Adrenal gland (tissue), 12 donors: ENCODE measurements around the gene TTF1. TPM values are rescaled to one million over a fixed set of nuclear protein-coding genes. Genes with fewer than 3 reads are reported as not detected.

ENCODE experiments used
- DNase-seq, 7 donors: peaks; one replicate each; pipeline ENCODE4 v3.0.0-alpha.2; 2019 to 2020
- H3K27ac ChIP-seq, 5 donors: fragments of 200-600 bp; sonication (generic) in 4 of 5; 1 replicate in 3 of 5; 2 replicates in 2 of 5; pipeline versions ENCODE4 v1.5.1 to v1.8.0; 2016 to 2020; ENCODE audit warnings: mild to moderate bottlenecking in 1 of 5
- H3K27me3 ChIP-seq: fragments of 200-600 bp; 2 replicates; pipeline ENCODE4 v1.8.0; 2021
- H3K36me3 ChIP-seq, 2 donors: fragments of 200-600 bp; replicated peaks in 1 of 2; 1 replicate in 1 of 2; 2 replicates in 1 of 2; pipeline versions ENCODE4 v1.5.1 to v1.8.0; 2018 to 2022
- H3K4me1 ChIP-seq, 2 donors: fragments of 200-600 bp; replicated peaks in 1 of 2; 1 replicate in 1 of 2; 2 replicates in 1 of 2; pipeline versions ENCODE4 v1.5.1 to v1.8.0; 2018 to 2021
- H3K4me3 ChIP-seq, 4 donors: fragments of 200-600 bp; sonication (generic) in 3 of 4; one replicate each; pipeline ENCODE4 v1.5.1; 2016 to 2018
- H3K9me3 ChIP-seq, 3 donors: fragments of 200-600 bp; sonication (generic) in 1 of 3; replicated peaks in 1 of 3; 1 replicate in 2 of 3; 2 replicates in 1 of 3; pipeline versions ENCODE4 v1.5.1 to v1.8.0; 2016 to 2021
- POLR2A ChIP-seq, 2 donors: fragments of 450-650 bp; IDR thresholded peaks; one replicate each; pipeline ENCODE4 v1.6.1; 2017; ENCODE audit warnings: antibody characterized with exemption in 2 of 2, mild to moderate bottlenecking in 2 of 2, moderate library complexity in 1 of 2
- WGBS, 4 donors: extraction: QIAGEN DNeasy Blood & Tissue Kit in 2 of 4; methylation state at CpG; one replicate each; pipeline versions ENCODE4 v1.1.5 to v1.1.7; 2013 to 2017; 5-methylcytosine and 5-hydroxymethylcytosine counted together
- intact Hi-C, 2 donors: fragments of 100-400 bp; cut with DNase I; formaldehyde crosslinking; loops; one replicate each; pipeline versions ENCODE4 v1.14.1 to v1.15.0; 2022 to 2023
- polyA plus RNA-seq, 3 donors: library from polyadenylated mRNA; stranded (reverse); fragments of 200-250 nt in 2 of 3; fragments of 350-450 nt in 1 of 3; fragmentation: Illumina TruSeq in 1 of 3; extraction: RNeasy Lipid Tissue Mini Kit (QIAGEN cat#74804) in 1 of 3; gene quantifications; one replicate each; pipeline ENCODE4 v1.2.3, GENCODE V29; 2013 to 2014
- total RNA-seq, 9 donors: library from RNA; depleted of rRNA in 4 of 9; stranded (reverse); fragments of >200 nt in 4 of 9; fragments of 120-200 nt in 1 of 9; fragmentation: NEBNext Ultra II Directional in 1 of 9; extraction: Animal tissue kit (Norgen Biotek cat#: 25700) in 1 of 9; gene quantifications; one replicate each; pipeline versions ENCODE4 v1.1.0 to v1.2.4, GENCODE V29; 2013 to 2023
- TF ChIP-seq, protein P1 (sequence below), 6 experiments: fragments of 450-650 bp in 4 of 6; fragments of 200-600 bp in 2 of 6; sonication (generic) in 1 of 6; IDR thresholded peaks; 1 replicate in 5 of 6; 2 replicates in 1 of 6; pipeline versions ENCODE4 v1.5.1 to v1.8.0; 2016 to 2021; ENCODE audit warnings: antibody characterized with exemption in 6 of 6, mild to moderate bottlenecking in 2 of 6, moderate library complexity in 1 of 6
- donor health status: healthy with polysubstance abuse.
- donor health status: Bipolar disorder and iron deficiency.
- donor health status: DM: yes; HTN: yes; CAD: no.
- donor health status: DM: no; HTN: no; CAD: no.
- donor health status: DM: no; HTN: no; CAD: no.
- donor health status: DM: yes; HTN: yes; CAD: no.

Gene TTF1
- total and polyA plus RNA-seq, 12 donors, result 6.9 to 18.7 (median 10.1) TPM

DNA sequence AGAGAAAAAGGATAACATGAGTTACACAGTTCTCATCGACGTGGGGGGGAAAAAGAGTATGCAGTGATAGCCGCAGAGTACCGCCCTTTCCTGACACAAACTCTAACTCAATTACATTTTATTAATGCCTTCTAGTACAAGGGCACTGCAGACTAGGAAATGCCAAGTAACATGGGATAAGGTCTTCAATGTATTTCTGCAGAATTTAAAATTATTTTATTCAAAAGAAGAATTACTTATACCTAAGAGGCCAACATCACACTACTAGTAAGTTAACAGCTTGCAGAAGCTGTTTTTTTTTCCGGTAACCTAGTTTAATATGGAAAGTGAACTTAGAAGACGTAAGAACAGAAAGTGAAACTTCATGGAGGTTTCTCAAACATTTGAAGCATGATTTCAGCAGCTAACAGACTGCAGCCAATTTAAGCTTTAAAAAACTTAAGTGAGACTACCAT is 55.8 kb downstream of the TTF1 start:
- Histone ChIP-seq H3K27me3 (no peaks in the 10 kb centered on the region), H3K9me3 (no peaks in the 10 kb centered on the region), H3K36me3 (peaks cover 0 to 62% of the 10 kb centered on the region in 2 donors), H3K4me3 (peak overlapping the region in 1 of 4 donors; percentile 31), H3K4me1 (peaks cover 21 to 40% of the 10 kb centered on the region in 2 donors), H3K27ac (peak overlapping the region in 4 of 5 donors; percentile 4 to 37 (median 30))
- intact Hi-C loops, result no loop called here
- 9 to 13% (median 11%) methylated on average over 6 of the region's 6 CpGs for WGBS, 4 donors
- TF ChIP-seq, protein P1, sequence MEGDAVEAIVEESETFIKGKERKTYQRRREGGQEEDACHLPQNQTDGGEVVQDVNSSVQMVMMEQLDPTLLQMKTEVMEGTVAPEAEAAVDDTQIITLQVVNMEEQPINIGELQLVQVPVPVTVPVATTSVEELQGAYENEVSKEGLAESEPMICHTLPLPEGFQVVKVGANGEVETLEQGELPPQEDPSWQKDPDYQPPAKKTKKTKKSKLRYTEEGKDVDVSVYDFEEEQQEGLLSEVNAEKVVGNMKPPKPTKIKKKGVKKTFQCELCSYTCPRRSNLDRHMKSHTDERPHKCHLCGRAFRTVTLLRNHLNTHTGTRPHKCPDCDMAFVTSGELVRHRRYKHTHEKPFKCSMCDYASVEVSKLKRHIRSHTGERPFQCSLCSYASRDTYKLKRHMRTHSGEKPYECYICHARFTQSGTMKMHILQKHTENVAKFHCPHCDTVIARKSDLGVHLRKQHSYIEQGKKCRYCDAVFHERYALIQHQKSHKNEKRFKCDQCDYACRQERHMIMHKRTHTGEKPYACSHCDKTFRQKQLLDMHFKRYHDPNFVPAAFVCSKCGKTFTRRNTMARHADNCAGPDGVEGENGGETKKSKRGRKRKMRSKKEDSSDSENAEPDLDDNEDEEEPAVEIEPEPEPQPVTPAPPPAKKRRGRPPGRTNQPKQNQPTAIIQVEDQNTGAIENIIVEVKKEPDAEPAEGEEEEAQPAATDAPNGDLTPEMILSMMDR (IDR thresholded peaks at IDR 0.05), result no peak
- no peak for TF ChIP-seq POLR2A (IDR thresholded peaks at IDR 0.05)
- no peak for DNase-seq

DNA sequence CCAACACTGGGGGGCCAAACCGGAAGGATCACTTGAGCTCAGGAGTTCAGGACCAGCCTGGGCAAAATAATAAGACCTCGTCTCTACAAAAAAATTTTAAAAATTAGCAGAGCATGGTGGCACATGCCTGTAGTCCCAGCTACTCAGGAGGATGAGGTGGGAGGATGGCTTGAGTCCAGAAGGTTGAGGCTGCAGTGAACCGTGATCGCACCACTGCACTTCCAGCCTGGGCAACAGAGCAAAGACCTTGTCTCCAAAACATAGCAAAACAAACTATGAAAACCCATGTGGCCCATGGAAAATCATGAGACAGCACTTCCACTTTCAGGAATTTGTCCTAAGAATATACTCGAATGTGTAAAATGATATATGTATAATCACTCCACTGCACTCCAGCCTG is 58.0 kb downstream of the TTF1 start:
- Histone ChIP-seq H3K36me3 (peaks cover 0 to 84% of the 10 kb centered on the region in 2 donors), H3K27me3 (no peaks in the 10 kb centered on the region), H3K27ac (no peak overlapping the region), H3K9me3 (no peaks in the 10 kb centered on the region), H3K4me3 (no peak overlapping the region), H3K4me1 (peaks cover 17 to 38% of the 10 kb centered on the region in 2 donors)
- TF ChIP-seq, protein P1 (IDR thresholded peaks at IDR 0.05), result no peak
- no peak for TF ChIP-seq POLR2A (IDR thresholded peaks at IDR 0.05)
- 66 to 77% (median 71%) methylated on average over 5 of the region's 5 CpGs for WGBS, 4 donors
- intact Hi-C loops, result loop anchor here in 1 of 2 donors (10.0 kb wide), 1 partner anchor 54 kb away; no protein-coding TSS in a partner anchor
- no peak for DNase-seq

DNA sequence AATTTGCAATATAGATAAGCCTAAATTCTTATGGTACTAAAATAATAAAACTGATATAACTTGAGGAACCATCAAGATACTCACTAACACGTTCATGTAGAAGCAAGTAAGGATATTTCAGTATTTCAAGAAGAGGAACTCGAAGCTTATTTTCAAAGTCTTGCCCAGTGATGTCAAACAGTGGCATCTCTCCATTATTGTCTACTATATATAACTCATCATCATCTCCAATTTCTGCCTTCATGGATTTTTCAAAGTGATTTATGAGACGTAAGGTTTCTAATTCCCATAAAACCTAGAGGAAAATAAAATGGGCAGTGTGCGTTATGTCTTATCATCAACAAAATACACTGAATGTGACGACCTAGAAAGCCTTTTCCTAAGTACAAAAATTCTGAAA is 60.5 kb downstream of the TTF1 start:
- intact Hi-C loops, result loop anchor here in 1 of 2 donors (10.0 kb wide), 1 partner anchor 51 kb away; no protein-coding TSS in a partner anchor
- Histone ChIP-seq H3K27me3 (no peaks in the 10 kb centered on the region), H3K9me3 (no peaks in the 10 kb centered on the region), H3K4me3 (no peak overlapping the region), H3K4me1 (peaks cover 6 to 13% of the 10 kb centered on the region in 2 donors), H3K27ac (no peak overlapping the region), H3K36me3 (peaks cover 0 to 89% of the 10 kb centered on the region in 2 donors)
- no peak for TF ChIP-seq POLR2A (IDR thresholded peaks at IDR 0.05)
- TF ChIP-seq, protein P1 (IDR thresholded peaks at IDR 0.05), result no peak
- DNase-seq, result no peak
- WGBS, 4 donors, result 87 to 90% (median 88%) methylated on average over 5 of the region's 5 CpGs

DNA sequence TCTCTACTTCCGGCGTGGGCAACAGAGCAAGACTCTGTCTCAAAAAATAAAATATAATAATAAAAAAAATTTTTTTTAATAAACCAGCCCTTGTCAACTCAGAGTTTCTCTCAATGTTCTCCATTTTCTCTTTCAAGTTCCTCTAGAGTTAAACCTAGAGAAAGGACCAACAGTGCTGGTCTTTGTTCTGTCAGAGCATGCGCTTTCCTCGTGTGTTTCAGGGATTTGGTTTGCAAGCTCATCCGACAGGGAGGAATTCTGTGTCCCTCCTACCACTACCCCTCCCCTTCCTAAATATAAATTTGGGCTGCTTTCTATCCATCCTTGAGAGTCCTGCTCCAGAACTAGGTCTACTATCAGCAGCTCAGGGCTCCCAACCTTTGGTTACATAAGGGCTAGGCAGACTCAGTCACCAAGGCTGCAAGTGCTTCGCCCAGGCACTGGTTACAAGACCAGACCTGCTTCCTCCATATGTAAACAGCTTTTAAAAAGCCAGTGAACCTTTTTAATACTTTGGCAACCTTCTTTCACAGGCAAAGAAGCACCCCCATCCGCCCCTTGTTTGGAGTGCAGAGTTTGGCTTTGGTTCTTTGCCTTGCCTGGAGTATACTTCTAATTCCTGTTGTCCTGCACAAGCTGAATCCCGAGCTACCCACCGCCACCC is 65.3 kb downstream of the TTF1 start:
- intact Hi-C loops, result loop anchor here in 1 of 2 donors (10.0 kb wide), 1 partner anchor 47 kb away; no protein-coding TSS in a partner anchor

More for the DNA sequence above, 65.3 kb downstream of the TTF1 start:
- Histone ChIP-seq H3K27me3 (no peaks in the 10 kb centered on the region), H3K9me3 (no peaks in the 10 kb centered on the region), H3K27ac (no peak overlapping the region), H3K4me3 (no peak overlapping the region), H3K36me3 (peaks cover 0 to 96% of the 10 kb centered on the region in 2 donors), H3K4me1 (no peaks in the 10 kb centered on the region)
- no peak for DNase-seq
- TF ChIP-seq, protein P1 (IDR thresholded peaks at IDR 0.05), result no peak
- TF ChIP-seq POLR2A (IDR thresholded peaks at IDR 0.05), result no peak
- WGBS, 4 donors, result 91 to 97% (median 93%) methylated on average over 9 of the region's 9 CpGs
